Stimulated activated CD4-positive, alpha-beta T cell treated with anti-CD3 and anti-CD28 coated beads, TNF-alpha, amount 100 ng/mL, for 24 hours (primary cell): ENCODE data around the gene NYAP1.

Experiments
- DNase-seq, 3 experiments: peaks; one replicate each; pipeline ENCODE4 v3.0.0-alpha.2; 2020; ENCODE audit warnings: low read depth in 3 of 3

Gene NYAP1

DNA sequence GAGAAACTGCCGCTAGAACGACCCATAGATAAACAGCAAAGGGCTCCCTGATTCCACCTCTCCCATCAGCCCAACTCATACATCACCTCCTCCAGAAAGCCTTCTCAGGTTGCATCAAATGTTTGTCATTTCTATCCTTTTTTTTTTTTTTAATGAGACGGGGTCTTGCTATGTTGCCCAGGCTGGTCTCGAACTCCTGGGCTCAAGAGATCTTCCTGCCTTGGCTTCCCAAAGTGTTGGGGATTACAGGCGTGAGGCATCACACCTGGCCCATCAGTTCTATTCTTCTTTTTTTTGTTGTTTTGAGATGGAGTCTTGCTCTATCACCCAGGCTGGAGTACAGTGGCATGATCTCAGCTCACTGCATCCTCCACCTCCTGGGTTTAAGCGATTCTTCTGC is 26.7 kb upstream of the NYAP1 start:
- DNase-seq: no peak

DNA sequence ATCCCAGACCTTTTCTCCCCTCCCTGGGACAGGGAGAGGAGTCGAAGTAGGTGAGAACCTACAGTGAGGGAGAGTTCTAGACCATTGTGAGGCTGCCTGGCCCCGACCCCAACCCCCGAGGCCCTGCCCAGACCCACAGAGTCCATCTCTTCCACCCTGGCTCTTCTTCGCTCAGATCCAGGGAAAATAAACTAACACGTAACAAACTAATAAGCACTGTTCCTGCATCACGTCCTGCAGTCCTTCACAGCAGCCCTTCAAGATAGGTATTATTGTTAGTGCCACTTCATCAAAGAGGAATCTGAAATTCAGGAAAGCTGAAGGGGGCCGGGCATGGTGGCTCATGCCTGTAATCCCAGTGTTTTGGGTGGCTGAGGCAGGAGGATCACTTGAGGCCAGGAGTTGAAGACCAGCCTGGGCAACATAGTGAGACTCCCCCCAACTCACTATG is 19.5 kb upstream of the NYAP1 start, which contains the start of gene SPACDR:
Gene SPACDR (minus strand): TSS at position 51 of the 451 bp plus-strand sequence. CDS start 235 bp downstream, outside the sequence.
- no peak for DNase-seq

DNA sequence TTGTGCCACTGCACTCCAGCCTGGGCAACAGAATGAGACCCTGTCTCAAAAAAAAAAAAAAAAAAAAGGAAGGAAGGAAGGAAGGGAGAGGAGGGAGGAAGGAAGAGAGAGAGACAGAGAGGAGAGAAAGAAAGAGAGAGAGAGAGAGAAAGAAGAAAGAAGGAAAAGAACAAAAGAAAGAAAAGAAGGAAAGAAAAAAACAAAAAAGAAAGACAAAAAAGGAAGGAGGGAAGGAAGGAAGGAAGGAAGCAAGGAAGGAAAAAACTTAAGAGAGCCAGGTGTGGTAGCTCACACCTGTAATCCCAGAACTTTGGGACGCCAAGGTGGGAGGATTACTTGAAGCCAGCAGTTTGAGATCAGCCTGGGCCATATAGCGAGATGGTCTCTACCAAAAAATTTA is 18.9 kb upstream of the NYAP1 start:
- no peak for DNase-seq

DNA sequence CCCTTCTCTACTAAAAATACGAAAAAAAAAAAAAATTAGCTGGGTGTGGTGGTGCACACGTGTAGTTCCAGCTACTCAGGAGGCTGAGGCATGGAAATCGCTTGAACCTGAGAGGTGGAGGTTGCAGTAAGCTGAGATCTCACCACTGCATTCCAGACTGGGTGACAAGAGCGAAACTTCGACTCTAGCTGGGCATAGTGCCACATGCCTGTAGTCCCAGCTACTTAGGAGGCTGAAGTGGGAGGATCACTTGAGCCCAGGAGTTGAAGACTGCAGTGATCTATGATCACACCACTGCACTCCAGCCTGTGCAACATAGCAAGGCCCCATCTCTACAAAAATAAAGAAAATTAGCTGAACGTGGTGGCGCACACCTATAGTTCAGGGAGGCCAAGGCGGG is 18.4 kb upstream of the NYAP1 start:
- no peak for DNase-seq

DNA sequence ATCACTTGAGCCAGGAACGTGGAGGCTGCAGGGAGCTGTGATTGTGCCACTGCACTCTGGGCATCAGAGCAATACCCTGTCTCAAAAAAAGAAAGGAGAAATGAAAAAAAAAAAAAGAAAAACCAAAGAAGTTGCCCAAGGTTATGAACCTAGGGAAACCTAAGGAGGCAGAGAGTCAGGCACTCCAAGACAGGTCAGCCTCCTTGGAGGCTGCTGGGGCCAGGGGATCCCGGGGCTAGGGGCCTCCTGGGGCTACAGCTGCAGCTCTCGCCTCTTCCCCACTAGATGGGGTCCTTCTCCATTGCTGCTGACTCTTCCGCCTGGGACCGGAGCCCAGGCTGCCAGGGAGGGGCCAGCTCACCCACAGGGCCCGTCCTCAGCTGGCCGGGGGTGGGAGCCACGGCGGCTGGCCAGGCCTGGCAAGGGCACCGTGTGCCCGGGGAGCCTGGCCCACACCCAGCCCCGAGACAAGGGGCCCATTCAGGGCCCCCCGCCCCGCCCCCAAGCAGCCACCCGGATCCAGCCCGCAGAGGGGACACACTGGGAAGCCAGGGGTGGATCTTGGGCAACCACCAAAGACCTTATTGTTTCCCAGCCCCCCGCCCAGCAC is 17.9 kb upstream of the NYAP1 start:
- no peak for DNase-seq

DNA sequence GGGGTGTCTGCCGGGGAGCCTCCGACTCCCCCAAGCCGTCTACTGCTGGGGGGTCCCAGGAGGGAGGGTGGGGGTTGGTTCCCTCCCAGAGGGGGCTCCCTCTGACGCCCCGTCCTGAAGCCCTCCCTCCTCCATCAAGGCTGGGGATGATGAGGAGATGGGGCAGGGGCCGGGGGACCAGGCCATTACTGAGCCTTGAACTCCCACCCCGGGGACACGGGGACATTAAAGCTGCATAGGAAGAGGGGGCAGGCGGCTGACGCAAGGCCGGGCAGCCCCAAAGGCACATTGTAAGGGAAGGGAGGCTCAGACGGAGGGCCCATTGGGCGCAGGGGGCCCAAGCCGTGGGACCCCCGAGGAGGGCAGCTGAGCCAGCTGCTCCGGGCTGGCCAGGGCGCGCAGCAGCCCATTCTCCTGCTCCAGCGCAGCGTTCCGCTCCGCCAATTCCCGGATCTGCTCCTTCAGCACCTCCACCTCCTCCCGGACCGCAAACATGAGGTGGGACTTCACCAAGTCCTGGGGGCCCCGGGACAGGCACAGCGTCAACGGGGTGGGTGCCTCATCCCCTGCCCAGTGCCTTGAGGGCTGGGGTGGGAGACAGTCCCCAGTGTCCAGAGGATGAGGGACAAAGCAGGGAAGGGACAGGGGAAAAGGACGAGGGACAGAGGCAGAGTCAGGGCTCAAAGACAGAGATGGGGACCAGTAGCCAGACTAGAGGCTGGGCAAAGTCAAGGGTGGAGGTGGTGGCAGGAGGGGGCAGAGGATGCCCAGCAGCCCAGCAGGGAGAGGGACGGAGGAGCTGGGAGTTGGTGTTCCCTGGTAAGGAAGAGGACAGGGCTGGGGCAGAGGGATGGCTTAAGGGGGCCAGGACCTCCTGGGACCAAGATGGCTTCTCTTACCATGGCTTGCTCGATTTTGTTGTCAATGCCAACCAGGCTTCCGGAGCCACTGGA is 16.8 kb upstream of the NYAP1 start:
- no peak for DNase-seq

DNA sequence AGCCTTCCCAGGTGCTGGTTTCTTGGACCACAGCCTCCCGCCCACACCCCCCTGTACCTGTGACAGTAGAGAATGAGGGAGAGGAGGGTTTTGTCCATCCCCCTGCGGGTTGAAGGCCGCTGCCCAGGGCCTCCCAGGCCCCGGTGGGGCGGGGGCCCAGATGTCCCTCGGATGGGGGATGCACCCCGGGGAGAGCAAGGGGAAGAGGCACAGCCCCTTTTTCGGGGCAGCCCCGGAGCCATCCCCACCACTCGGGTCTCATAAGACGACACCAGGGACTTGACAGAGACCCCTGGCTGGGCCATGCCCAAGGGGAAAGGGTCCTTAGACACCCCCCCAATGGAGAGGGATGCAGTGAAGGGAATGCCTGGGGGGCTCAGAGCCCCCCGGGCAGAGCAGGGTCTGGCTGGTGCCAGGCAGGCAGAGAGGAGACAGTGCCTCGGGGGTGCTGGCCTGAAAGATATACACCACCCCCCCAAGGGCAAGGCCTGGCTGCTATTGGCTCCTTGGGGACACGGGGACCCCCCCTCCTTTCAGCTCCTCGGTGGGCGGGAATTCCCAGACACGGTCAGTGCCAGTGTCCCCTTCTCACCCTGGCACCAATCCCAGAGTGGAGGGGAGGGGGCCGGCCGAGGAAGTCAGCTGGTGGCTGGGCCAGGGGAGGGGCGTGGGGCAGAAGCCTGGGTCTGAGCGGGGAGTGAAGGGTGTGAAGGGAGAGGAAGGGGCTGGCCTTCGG is 15.9 kb upstream of the NYAP1 start:
- no peak for DNase-seq

DNA sequence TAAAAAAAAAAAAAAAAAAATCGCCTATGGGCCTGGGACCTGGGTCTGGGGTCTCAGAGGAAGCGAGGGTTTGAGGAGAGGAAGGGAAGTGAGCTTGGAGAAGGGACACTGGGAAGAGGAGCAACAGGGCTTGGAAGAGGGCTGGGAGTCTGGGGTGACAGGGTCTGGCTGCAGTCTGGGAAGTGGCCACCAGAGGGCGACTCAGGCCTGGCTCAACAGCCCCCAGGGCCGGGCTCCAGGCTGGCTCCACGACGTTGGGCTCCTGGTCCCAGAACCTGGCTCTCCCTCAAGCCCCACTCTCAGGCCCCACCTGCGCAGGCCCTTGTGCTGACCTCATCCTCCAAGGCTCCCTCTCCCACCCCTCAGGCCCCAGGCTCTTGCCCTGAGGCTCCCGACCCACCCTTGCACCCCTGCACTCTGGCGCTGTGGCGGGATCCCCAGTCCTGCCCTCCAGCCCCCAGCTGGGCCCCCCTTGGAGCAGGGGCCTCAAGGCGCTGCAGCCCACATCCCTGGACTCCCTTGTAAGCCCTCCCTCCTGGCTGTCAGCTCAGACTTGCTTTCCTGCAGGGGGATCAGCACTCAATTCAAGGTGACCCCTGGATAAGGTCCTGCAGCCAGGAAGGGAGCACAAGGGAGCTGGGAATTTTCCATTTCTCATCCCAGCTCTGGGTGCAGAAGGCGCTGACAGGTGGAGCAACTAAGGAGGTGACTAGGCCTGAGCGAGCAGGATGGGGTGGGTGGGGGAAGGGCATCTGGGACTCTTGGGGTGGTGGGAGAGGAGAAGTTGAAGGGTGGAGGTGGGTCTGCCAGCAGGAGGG is 14.3 kb upstream of the NYAP1 start:
- peak; percentile 72 to 83 (median 76) for DNase-seq

DNA sequence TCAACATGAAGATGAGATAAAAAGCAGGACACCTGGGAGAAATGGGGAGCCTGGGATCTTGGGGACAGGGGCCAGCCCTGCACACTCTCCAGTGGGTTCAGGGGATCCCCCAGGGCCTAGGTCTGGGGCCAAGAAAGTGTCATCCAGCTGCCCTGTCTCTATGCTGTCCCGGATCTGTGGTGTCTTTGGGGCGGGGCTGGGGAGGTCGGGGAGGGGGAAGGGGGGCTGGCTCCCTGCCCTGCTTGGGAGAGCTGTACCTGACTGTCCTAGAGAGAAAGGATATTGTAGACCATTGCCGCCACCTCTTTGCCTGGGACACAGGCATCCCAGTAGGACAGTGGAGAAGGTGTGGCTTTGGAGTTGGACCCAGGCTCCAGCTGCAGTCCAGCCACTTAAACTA is 12.7 kb upstream of the NYAP1 start:
- no peak for DNase-seq

DNA sequence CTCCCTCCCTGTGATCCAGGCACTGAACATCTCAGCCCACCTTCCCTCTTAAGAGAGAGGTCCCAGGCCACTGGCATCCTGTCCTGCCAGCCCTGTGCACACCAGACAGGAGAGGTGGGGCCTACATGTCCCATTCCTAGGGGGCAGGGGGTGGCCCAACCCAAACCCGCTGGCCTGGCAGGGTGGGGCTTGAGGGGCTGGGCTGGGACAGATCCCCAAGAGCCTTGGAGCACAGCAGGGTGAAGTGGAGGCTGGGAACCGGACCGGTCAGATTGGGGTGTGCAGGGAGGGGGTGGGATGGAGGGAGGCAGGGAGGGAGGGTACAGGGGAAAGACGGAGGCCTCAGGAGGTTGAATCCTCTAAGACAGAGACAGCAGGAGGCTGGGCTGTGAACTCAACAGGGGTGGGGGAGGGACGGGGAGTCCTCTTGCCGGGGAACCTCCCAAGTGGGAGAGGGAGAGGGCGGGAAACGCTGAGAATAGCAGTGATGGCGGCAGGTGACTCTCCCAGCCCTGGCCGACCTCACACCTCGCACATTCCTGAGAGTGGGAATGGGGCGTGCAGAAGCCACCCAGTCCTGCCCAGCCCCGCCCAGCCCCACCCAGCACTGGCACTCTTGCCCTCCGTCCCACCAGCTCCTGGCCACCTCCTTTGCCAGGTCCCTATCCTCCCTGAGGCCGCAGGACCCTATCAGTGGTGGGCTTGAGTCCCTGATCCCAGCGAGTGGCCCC is 11.4 kb upstream of the NYAP1 start:
- DNase-seq: no peak

DNA sequence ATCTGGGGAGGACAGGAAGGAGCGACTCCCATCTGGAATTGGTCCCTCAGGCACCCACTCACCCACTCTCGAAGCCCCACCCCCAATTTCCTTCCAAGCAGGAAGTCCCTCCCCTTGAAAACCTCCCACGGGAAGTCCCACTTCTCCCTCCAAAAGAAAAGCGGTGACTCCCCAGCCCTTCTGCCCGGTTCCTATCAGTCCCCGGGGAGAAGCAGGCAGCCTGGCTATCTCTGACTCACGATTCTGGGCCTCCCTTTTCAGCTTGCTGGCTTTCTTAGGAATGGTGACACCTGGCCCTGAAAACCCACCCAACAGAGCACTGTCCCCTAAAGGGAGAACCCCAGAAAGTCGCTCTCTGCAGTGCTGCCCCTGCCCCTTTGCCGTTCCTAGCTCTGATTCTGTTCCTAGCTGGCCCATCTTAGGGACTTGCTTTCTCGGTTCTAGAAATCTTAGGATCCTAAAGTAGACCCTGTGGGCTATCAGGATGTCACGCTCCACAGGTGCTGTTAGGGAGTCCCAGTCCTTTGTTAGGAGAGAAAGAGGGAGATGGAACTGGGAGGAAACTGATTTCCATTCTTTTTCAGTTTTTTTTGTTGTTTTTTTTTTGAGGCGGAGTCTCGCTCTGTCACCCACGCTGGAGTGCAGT is 10.8 kb upstream of the NYAP1 start:
- DNase-seq: no peak

DNA sequence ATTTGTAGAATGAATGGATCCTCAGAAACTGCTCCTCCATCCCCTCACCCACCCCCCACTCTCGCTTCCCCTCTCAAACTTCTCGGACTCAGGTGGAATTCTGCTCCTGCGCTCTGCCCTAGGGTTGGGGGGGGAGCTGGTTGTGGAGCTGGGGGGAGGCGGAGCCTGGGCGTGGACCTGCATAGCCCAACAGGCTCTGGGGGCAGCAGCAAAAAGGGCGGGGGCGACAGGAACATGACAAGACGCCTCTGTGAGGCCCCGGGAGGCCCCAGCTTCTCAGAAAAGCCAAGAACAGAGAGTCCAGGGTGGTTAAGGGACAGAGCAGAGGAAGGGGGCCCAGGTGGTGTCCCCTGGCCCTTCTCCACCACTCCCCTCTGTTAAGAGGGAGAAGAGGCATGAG is 8.2 kb upstream of the NYAP1 start:
- DNase-seq: no peak

DNA sequence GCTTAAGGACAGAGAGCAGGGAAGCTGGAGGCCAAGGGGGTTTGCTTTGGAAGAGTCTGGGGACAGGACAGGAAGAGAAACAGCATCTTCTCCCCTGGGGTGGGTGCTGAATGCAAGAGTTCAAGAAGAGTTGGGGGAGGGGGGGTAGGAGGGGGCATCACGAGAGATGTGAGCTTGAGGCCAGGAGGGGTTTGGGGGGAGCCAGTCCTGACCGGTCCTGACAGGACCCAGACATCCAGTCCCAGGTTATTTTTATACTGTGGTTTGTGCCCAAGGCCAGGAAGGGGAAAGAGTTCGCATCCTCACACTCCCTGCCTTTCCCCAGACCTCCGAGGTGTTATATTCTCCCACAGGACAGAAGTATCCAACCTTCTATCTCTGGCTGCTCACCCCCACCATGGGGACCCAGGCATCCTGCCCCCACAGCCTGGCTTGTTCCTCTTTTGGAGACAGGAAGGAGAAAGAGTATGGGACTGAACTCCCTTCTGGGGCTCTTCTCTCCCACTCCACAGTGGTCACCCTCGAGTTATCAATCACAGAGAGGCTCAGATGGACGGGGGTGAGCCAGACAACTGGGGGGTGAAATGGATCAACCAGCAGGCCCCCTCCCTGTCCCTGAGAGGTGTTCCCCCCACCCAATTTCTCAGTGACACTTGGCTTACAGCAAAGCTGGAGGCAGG is 7.5 kb upstream of the NYAP1 start:
- DNase-seq: no peak

DNA sequence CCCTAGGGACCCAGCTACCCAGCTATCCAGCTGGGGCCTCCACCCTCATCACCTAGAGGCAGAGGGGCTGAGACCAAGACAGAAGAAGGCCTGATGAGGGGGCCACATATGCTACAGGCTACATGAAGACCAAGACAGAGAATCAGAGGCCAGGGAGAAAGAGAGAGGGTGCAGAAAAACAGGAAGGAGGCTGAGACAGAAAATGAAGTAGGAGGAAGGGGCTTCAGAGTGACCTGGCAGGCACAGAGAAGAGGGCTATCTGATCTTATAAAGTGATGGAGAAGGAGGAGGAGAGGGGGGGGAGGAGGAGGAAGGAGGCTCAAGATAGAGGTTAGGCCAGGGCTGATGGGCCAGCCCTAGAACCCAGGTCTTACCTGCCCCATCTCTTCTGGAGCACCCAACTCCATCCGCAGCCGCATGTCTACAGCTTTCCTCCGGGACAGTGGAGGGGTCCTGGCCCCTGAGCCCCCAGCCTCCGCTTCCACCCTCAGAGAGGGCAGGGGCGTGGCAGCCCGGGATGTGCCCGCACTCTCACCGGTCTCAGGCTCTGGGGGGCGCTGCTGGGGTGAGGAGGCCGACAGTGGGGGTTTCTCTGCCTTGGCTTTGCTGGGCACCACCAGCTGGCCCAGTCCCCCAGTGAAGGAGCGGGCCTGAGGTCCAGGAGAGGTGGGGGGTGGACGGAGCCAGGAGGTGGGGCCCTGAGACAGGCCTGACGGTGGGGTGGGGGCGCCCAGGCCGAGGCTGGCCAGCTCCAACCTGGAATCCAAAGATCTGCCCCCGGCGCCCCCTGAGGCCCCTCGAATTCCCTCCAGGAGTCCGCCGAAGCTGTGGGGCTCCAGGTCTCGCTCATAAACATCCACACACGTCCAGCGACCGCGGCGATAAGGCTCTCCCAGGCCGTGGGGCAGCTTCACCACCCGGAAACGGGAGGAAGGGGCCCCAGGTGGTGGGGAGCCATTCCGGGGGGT is 6.5 kb upstream of the NYAP1 start:
- DNase-seq: peak in 1 of 3 experiments; percentile 44

DNA sequence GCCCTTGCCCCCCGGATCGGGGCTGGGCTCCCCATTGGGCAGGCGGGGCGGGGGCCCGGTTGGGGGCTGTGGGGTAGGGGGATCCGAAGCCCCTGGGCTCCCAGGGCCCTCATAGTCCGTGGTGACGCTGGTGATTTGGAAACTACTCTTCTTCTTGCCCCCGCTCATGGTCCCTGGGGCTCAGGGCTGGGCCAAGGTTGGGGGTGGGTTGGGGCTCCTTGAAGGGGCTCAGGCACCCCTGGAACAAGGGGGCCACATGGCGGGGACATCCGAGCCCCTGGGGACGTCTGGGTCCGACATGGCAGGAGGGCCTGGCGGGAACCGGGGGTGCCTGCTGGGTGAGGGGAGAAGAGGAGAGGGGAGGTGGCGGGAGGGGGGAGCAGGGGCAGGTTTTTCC is 5.9 kb upstream of the NYAP1 start:
- no peak for DNase-seq

DNA sequence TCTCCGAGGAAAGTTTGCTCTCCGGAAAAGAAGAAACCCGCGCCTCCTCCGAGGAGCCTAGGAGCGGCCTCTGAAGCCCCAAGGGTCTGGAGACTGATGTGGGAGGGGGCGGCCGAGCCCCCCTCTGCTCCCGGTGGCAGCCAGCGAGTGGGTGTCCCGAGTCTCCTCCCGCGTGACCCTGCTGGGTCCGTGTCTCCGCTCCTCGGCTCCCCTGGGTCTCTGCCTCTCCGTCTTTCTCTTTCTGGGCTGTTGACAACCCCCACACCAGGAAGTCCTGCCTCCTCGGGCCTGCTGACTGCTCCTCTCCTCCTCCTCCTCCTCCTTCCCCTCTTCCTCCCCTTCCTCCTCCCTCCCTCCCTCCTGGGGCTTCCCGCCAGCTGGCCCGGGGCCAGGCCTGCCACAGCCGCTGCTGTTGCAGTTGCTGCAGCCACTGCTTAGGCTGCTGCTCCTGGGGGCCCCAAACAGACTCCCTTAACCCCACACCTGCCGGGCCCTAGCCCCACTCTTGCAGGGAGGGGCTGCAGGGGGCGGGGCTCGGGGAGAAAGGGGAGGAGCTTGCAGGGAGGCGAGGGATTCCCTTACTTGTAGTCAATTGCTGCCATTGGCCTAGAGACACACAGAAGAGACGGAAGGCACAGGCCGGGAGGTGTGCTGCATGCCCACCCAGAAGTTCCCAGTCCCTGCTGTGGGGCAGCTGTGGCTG is 4.6 kb upstream of the NYAP1 start, which contains the start of gene TSC22D4:
Gene TSC22D4 (minus strand): TSS at position 257 of the 703 bp plus-strand sequence. CDS start 1,176 bp downstream, outside the sequence.
- DNase-seq: peak; percentile 73 to 89 (median 73)

DNA sequence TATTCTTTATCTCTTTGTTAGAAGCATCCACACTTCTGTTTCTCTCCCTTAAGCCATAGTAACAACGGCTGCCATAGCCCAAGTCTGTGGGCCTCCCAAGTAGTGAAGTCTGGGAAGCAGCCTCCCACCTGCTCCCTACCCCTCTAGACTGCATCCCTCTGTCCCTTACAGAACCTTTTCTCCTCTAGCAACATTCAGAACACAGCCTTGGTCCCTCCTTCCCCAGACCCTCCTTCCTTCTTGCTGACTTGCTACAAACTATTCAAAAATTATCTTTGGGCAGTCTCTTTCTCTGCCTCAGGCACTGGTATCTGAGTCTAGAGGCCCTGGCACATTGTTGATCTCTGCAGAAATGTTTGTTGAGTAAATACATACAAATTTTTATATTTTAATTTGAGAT is 2.3 kb upstream of the NYAP1 start:
- no peak for DNase-seq

DNA sequence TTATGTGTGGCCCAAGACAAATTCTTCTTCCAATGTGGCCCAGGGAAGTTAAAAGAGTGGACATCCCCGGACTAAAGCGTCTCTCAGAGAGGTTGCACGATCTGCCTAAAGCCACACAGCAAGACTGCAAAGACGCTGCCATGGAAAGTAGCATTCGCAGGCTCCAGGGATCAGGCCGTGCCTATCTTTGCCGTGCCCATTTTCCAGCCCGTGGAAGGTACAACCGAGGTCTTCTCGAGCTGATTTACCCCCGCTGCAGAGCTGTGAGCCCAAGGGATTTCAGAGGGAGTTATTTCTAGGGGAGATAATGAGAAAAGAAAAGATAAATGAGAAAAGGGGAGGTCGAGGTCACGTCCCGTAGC is 1.0 kb upstream of the NYAP1 start:
- no peak for DNase-seq
